Skeletal muscle tissue (tissue), 4 donors: ENCODE data around the gene MADD. TPM values are rescaled to one million over a fixed set of nuclear protein-coding genes. Genes with fewer than 3 reads are reported as not detected.

ENCODE experiments used
- H3K27ac ChIP-seq: one replicate; pipeline ENCODE4 v1.7.0; 2013; ENCODE audit warnings: mild to moderate bottlenecking, low read depth, low read length, inconsistent platforms
- H3K27me3 ChIP-seq, 3 donors: one replicate each; pipeline ENCODE4 v1.7.0; 2013; ENCODE audit warnings: low read length in 3 of 3; ENCODE audit not compliant: control insufficient read depth in 3 of 3, insufficient read depth in 3 of 3
- H3K36me3 ChIP-seq, 3 donors: one replicate each; pipeline ENCODE4 v1.7.0; 2013; ENCODE audit warnings: low read length in 3 of 3; ENCODE audit not compliant: control insufficient read depth in 3 of 3, insufficient read depth in 3 of 3
- H3K4me1 ChIP-seq, 3 donors: one replicate each; pipeline ENCODE4 v1.7.0; 2013; ENCODE audit warnings: low read length in 3 of 3, mild to moderate bottlenecking in 3 of 3; ENCODE audit not compliant: control insufficient read depth in 3 of 3, insufficient read depth in 3 of 3
- H3K4me3 ChIP-seq, 3 donors: one replicate each; pipeline ENCODE4 v1.7.0; 2013; ENCODE audit warnings: low read length in 3 of 3
- H3K9ac ChIP-seq, 3 donors: one replicate each; pipeline ENCODE4 v1.7.0; 2013; ENCODE audit warnings: low read length in 3 of 3, mild to moderate bottlenecking in 3 of 3, moderate library complexity in 2 of 3, low read depth in 1 of 3
- H3K9me3 ChIP-seq, 3 donors: one replicate each; pipeline ENCODE4 v1.7.0; 2013; ENCODE audit warnings: low read length in 3 of 3; ENCODE audit not compliant: control insufficient read depth in 3 of 3
- total RNA-seq: library from RNA; depleted of rRNA; stranded (reverse); fragments of >200 nt; gene quantifications from one replicate; pipeline ENCODE4 v1.2.3, GENCODE V29; 2014
- donor health status: Osteomylitis.

The MADD gene
- total RNA-seq, 1 donor from 2014 or later = 15.7 TPM

DNA sequence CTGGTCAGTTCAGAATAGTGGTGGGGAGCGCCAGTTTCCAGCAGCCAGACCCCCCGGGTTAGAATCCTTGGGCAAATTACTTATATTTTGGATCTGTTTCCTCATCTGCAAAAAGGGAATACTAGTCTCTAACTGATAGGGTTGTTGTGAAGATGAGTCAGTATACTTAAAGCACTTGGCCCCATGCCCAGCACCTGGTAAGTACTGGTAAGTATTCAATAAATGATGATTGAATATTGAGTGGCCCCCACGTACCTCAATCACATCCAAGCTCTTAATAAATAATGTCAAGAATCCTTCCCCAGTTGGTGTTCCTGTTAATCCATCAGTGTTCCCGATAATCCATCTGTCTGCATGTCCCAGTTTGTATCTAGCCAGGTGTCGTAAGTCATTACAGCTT is 33.5 kb upstream of the MADD start:
- Histone ChIP-seq H3K27me3 (no peaks in the 10 kb centered on the region), H3K27ac (no peak overlapping the region), H3K36me3 (peaks cover 26 to 43% (median 28%) of the 10 kb centered on the region in 3 donors), H3K9ac (no peak overlapping the region), H3K9me3 (no peaks in the 10 kb centered on the region), H3K4me1 (peaks cover 10 to 17% (median 12%) of the 10 kb centered on the region in 3 donors), H3K4me3 (no peak overlapping the region)

DNA sequence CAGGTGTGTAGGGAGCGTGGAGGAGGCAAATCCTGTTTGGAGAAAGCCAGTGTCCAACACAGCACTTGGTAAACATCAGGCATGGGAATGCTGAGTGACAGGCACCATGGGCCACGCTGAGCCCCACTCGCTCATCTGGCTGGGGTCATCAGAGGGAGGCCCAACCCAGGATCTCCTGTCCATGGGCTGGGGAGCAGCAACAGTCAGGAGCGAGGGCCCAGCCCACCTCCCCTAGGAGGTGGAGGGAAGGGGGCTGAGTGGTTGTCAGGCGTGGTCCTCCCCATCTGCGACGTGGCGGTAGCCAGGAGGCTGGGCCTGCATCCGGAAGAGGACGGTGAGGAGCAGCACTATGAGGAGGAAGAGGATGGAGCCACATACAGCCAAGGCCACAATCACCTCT is 30.1 kb upstream of the MADD start:
- Histone ChIP-seq H3K9ac (no peak overlapping the region), H3K4me3 (no peak overlapping the region), H3K9me3 (no peaks in the 10 kb centered on the region), H3K27me3 (no peaks in the 10 kb centered on the region), H3K4me1 (peaks cover 3 to 7% (median 5%) of the 10 kb centered on the region in 3 donors), H3K36me3 (peaks cover 50 to 64% (median 54%) of the 10 kb centered on the region in 3 donors), H3K27ac (no peak overlapping the region)

DNA sequence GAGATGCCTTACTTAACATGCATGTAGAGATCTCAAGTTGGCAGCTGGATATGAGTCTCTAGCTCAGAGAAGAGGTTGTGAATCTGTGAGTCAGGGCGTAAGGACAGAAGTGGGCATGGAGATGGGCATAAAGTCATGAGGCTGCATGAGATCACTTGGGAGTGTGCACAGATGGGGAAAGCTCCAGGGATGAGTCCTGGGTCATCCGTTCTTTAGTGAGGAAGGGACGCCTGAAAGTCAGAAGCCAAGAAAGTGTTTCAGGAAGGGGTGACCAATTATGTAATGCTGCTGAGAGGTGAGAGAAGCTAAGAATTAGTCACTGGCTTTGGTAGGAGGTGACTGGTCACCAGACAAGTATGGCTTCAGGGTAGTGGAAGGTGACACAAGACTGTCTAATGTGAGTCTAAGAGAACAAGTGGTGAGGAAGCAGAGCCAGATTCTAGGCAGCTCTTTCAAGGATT is 28.1 kb upstream of the MADD start:
- H3K4me1 ChIP-seq = peaks cover 4 to 6% (median 4%) of the 10 kb centered on the region in 3 donors
- H3K27ac ChIP-seq = no peak overlapping the region
- H3K9ac ChIP-seq = no peak overlapping the region
- no peaks in the 10 kb centered on the region for H3K9me3 ChIP-seq
- no peaks in the 10 kb centered on the region for H3K27me3 ChIP-seq
- H3K36me3 ChIP-seq = peaks cover 63 to 71% (median 66%) of the 10 kb centered on the region in 3 donors
- no peak overlapping the region for H3K4me3 ChIP-seq

DNA sequence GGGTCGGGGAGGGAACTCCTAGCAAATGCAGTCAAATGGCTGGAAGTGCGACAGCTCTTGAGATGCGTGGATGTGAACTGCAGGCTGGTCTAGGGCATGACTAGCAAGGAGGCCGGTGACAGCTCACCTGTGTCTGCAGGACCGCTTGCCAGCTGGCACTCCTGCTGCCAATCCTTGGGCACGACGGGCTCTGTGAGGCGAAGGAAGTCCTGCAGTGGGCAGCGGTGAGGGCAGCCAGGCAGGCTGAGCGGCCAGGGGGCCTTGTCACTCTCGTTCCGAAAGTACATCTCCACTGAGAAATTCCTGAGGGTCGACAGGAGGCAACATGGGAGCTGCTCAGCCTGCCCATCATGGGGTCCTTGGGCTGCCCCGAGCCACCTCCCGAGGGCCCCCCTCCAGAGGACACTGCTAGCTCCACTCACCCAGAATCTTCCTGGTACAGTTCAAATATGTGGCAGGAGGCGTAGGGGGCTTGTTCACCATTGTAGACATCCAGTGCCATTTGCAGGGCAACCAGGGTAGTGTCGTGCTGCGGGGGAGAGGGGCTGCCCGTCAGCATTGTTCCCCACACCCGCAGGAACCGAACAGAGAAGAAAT is 27.2 kb upstream of the MADD start:
- no peak overlapping the region for H3K4me3 ChIP-seq
- H3K27me3 ChIP-seq = no peaks in the 10 kb centered on the region
- no peak overlapping the region for H3K9ac ChIP-seq
- H3K9me3 ChIP-seq = no peaks in the 10 kb centered on the region
- no peak overlapping the region for H3K27ac ChIP-seq
- peaks cover 11 to 14% (median 12%) of the 10 kb centered on the region in 3 donors for H3K4me1 ChIP-seq
- peaks cover 71 to 79% (median 74%) of the 10 kb centered on the region in 3 donors for H3K36me3 ChIP-seq

DNA sequence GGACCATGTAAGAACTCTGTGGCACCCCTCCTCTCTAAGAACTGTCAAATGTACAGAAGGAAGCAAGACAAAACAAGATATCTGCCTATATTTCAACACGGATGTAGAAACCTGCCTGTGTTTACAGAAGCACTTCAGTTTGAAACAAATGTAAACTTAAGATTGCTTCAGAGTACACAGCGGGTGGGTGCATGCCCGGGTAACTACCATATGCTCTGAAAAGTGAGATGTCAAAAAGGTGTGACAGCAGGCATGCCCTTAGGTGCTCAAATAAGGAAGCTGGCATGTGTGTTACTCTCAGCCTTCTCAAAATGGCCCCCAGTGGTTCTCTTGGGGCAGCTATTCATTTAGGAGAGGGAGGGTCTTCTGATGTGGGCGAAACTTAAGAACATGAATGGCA is 26.5 kb upstream of the MADD start:
- Histone ChIP-seq H3K9ac (no peak overlapping the region), H3K4me3 (no peak overlapping the region), H3K27me3 (no peaks in the 10 kb centered on the region), H3K27ac (no peak overlapping the region), H3K36me3 (peaks cover 70 to 73% (median 72%) of the 10 kb centered on the region in 3 donors), H3K4me1 (peaks cover 16 to 19% (median 17%) of the 10 kb centered on the region in 3 donors), H3K9me3 (no peaks in the 10 kb centered on the region)

DNA sequence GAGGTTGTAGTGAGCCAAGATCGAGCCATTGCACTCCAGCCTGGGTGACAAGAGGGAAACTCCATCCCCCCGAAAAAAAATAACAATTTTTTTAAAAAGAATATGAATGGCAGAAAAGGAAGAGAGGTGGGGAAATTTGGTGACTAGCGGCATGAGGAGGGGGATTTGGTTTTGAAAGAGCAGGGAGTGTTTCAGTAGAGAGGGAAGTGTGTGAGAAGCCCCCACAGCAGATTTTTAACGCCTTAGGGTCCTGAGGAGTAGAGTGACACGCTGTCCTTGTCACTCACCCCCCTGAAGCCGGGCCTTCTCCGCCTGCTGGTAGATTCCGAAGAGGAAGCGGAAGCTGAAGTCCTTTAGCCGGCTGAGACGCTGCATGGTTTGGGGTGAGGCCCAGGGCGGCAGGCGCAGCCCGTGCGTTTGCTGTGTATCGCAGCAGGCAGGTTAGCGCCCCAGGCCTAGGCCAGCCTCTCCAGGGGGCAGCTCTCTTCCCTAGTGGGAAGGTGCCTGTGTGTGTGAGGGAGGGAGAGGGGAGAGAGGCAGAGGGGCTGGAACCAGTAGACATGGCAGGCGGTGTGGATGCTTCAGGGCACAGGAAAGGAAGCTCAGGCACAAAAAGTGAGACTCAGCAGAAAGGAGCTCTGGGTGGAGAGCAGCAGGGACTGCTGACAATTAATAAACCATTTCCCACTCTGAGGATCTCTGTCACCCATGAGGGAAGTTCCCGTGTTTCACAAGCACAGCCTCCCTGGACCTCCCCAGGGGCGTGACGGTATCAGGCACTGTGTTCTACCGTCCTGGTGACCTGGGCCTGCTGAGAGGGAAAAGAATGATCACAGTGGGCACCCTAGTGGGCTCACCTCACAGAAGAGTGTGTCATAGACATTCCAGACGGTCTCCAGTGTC is 25.2 kb upstream of the MADD start:
- Histone ChIP-seq H3K27me3 (no peaks in the 10 kb centered on the region), H3K36me3 (peaks cover 60 to 61% (median 61%) of the 10 kb centered on the region in 3 donors), H3K9ac (no peak overlapping the region), H3K4me3 (no peak overlapping the region), H3K9me3 (no peaks in the 10 kb centered on the region), H3K4me1 (peaks cover 23 to 28% (median 24%) of the 10 kb centered on the region in 3 donors), H3K27ac (peak overlapping the region; percentile 15)

DNA sequence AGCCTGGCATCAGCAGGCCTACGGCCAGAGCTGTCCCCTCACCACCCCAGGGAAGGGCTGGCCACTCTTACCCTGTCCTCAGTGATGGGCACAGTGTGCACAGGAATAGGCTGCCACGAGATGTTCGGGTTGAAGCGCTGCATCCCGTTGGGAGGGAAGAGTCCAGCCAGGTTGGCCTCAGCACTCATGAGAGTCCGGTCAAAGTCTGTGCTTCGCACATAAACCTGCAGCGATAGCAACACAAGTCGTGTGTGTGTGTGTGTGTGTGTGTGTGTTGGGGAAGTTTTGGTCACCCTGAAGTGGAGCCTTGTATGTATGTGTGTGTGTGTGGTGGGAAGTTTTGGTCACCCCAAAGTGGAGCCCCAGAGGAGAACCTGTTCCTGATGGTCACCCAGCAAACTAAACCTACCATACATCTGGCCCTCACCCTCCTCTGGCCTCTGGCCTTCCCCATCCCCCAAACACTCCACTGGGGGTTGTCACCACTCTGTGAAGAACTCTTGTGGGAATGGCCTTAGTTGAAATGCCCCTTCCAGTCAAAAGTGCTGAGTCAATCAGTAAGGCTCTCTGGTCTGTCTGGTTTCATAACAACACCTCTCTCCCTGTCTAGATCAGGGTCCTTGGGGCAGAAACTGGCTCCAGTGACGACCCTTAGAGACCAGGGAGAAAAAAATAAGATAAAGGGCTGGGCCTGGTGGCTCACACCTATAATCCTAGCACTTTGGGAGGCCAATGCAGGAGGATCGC is 24.1 kb upstream of the MADD start:
- Histone ChIP-seq H3K27ac (peak overlapping the region; percentile 15), H3K36me3 (peaks cover 52 to 53% (median 52%) of the 10 kb centered on the region in 3 donors)

DNA sequence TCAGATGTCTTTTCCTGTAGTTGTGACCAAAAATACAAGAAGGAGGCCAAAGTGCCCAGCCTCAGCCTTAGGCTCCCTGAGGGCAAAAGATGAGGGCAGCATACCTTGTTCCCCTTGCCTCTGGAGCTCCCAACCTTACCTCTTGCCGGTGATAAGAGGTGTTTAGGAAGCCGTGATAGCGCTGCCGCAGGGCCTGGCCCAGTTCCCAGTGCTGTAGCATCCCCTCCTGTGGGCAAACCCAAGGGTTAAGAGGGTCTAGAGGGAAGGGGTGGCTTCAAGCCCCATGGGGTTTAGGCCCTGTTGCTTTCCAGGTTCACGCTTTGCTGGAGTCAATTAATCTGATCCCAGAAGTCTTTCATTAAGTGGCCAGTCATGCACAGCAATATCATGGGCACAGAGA is 22.4 kb upstream of the MADD start:
- Histone ChIP-seq H3K27ac (no peak overlapping the region), H3K4me3 (peak overlapping the region; percentile 92 to 100 (median 100)), H3K9me3 (no peaks in the 10 kb centered on the region), H3K9ac (peak overlapping the region in 1 of 3 donors; percentile 97), H3K36me3 (peaks cover 38 to 40% (median 39%) of the 10 kb centered on the region in 3 donors), H3K4me1 (peaks cover 23 to 30% (median 27%) of the 10 kb centered on the region in 3 donors), H3K27me3 (no peaks in the 10 kb centered on the region)

More for the DNA sequence above, 24.1 kb upstream of the MADD start:
- peaks cover 23 to 30% (median 27%) of the 10 kb centered on the region in 3 donors for H3K4me1 ChIP-seq
- no peak overlapping the region for H3K9ac ChIP-seq
- H3K27me3 ChIP-seq = no peaks in the 10 kb centered on the region
- no peak overlapping the region for H3K4me3 ChIP-seq
- no peaks in the 10 kb centered on the region for H3K9me3 ChIP-seq

DNA sequence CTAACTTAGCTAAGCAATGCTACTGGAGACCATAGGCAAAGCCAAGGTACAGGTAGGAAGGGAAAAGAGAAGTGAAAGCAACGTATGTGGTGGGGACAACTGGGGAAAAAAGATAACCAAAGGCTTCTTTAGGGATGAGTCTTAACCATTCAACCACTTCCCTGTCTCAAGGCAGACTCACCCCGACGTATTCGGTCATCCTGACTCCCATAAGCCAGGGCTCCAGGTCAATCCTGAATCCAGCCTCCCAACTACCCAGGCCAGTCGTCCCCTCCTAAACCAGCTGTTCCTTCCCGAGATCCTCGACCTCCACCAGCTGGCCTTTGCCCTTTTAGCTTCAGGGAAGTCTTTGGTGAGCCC is 21.6 kb upstream of the MADD start:
- H3K9ac ChIP-seq = peak overlapping the region; percentile 90 to 97 (median 92)
- H3K27me3 ChIP-seq = no peaks in the 10 kb centered on the region
- H3K27ac ChIP-seq = peak overlapping the region; percentile 89

More for the DNA sequence above, 21.6 kb upstream of the MADD start:
- H3K9me3 ChIP-seq = no peaks in the 10 kb centered on the region
- H3K4me1 ChIP-seq = peaks cover 25 to 34% (median 27%) of the 10 kb centered on the region in 3 donors
- peaks cover 31 to 32% (median 31%) of the 10 kb centered on the region in 3 donors for H3K36me3 ChIP-seq
- peak overlapping the region; percentile 92 to 100 (median 100) for H3K4me3 ChIP-seq
